SK-N-SH treated with all-trans-retinoic acid at 6 μM for 48 hours (cell line): Measurements from ENCODE around the gene KCNIP1.

ENCODE experiments used
- ARNTL ChIP-seq: fragments of 450-650 bp; formaldehyde crosslinking; IDR thresholded peaks from 2 replicates; pipeline ENCODE4 v1.5.0; 2020; ENCODE audit warnings: low read depth, mild to moderate bottlenecking, moderate library complexity, borderline replicate concordance
- CSDC2 ChIP-seq: fragments of 250-450 bp; sonication (Bioruptor Pico); IDR thresholded peaks from 2 replicates; pipeline ENCODE4 v1.5.0; 2020; ENCODE audit warnings: mild to moderate bottlenecking, moderate library complexity
- ESRRG ChIP-seq: fragments of 250-450 bp; sonication (Bioruptor Pico); IDR thresholded peaks from 2 replicates; pipeline ENCODE4 v1.6.1; 2021; ENCODE audit warnings: mild to moderate bottlenecking
- PPARA ChIP-seq: fragments of 250-450 bp; sonication (Bioruptor Pico); IDR thresholded peaks from 2 replicates; pipeline ENCODE4 v1.5.0; 2020; ENCODE audit warnings: mild to moderate bottlenecking, borderline replicate concordance
- RARB ChIP-seq: fragments of 250-450 bp; sonication (Bioruptor Pico); IDR thresholded peaks from 2 replicates; pipeline ENCODE4 v1.8.0; 2021; ENCODE audit warnings: mild to moderate bottlenecking, moderate library complexity
- ZFP3 ChIP-seq: fragments of 250-450 bp; sonication (Bioruptor Pico); IDR thresholded peaks from 2 replicates; pipeline ENCODE4 v1.5.0; 2020; ENCODE audit warnings: mild to moderate bottlenecking, moderate library complexity
- ZFP30 ChIP-seq: fragments of 450-650 bp; formaldehyde crosslinking; IDR thresholded peaks from 2 replicates; pipeline ENCODE4 v1.5.0; 2022; ENCODE audit warnings: mild to moderate bottlenecking, moderate library complexity
- ZNF70 ChIP-seq: fragments of 450-650 bp; formaldehyde crosslinking; IDR thresholded peaks from 2 replicates; pipeline ENCODE4 v1.5.0; 2020; ENCODE audit warnings: mild to moderate bottlenecking, moderate library complexity
- ZNF8 ChIP-seq: fragments of 450-650 bp; formaldehyde crosslinking; IDR thresholded peaks from 2 replicates; pipeline ENCODE4 v1.5.0; 2020; ENCODE audit warnings: mild to moderate bottlenecking, moderate library complexity
- TF ChIP-seq, protein P1 (sequence below): fragments of 250-450 bp; sonication (Bioruptor Pico); IDR thresholded peaks from 2 replicates; pipeline ENCODE4 v1.5.1; 2020; ENCODE audit warnings: low read depth, mild to moderate bottlenecking, moderate library complexity
- TF ChIP-seq, protein P2 (sequence below): fragments of 250-450 bp; sonication (Bioruptor Pico); IDR thresholded peaks from 2 replicates; pipeline ENCODE4 v1.8.0; 2020; ENCODE audit warnings: mild to moderate bottlenecking, moderate library complexity, borderline replicate concordance

DNA sequence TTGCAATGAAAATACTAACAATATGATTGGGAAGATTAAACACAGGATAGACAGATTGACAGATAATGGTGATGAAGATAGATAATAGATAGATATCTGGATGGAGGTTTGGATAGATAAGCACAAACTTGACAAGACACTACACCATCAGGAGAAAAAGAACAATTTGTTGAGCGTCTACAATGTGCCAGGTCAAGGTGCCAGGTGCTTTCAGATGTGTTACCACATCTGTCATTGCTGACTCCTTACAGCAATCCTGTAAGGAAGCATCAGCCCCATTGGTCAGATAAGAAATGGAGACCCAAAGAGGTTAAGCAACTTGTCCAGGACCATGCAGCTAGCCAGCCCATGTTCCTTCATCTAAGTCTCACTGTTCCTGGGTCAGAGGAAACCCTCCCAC lies 278.1 kb downstream of the KCNIP1 start:
- TF ChIP-seq ZNF8 (CRISPR knock-in tag) (no peak), ZFP30 (no peak), ESRRG (no peak), ZFP3 (no peak), RARB (CRISPR knock-in tag) (no peak), PPARA (CRISPR knock-in tag) (no peak), ARNTL (CRISPR knock-in tag) (no peak), ZNF70 (CRISPR knock-in tag) (no peak), CSDC2 (CRISPR knock-in tag) (no peak)
- TF ChIP-seq, protein P1, sequence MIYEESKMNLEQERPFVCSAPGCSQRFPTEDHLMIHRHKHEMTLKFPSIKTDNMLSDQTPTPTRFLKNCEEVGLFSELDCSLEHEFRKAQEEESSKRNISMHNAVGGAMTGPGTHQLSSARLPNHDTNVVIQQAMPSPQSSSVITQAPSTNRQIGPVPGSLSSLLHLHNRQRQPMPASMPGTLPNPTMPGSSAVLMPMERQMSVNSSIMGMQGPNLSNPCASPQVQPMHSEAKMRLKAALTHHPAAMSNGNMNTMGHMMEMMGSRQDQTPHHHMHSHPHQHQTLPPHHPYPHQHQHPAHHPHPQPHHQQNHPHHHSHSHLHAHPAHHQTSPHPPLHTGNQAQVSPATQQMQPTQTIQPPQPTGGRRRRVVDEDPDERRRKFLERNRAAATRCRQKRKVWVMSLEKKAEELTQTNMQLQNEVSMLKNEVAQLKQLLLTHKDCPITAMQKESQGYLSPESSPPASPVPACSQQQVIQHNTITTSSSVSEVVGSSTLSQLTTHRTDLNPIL (CRISPR knock-in tag) = no peak
- TF ChIP-seq, protein P2, sequence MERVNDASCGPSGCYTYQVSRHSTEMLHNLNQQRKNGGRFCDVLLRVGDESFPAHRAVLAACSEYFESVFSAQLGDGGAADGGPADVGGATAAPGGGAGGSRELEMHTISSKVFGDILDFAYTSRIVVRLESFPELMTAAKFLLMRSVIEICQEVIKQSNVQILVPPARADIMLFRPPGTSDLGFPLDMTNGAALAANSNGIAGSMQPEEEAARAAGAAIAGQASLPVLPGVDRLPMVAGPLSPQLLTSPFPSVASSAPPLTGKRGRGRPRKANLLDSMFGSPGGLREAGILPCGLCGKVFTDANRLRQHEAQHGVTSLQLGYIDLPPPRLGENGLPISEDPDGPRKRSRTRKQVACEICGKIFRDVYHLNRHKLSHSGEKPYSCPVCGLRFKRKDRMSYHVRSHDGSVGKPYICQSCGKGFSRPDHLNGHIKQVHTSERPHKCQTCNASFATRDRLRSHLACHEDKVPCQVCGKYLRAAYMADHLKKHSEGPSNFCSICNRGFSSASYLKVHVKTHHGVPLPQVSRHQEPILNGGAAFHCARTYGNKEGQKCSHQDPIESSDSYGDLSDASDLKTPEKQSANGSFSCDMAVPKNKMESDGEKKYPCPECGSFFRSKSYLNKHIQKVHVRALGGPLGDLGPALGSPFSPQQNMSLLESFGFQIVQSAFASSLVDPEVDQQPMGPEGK = no peak
